ENCODE measurements around the gene ECSIT. TPM values are rescaled to one million over a fixed set of nuclear protein-coding genes. Genes with fewer than 3 reads are reported as not detected.
A peak's percentile ranks its signal among the peaks of the same experiment; 100 is the strongest.
"Not testable (repeated sequence)": the region's sequence is repeated elsewhere in the genome, so short reads cannot be mapped to it uniquely, and the experiment has no call there.

The ECSIT gene
- total RNA-seq, 4 donors from 2014 or later = 25.0 to 63.1 (median 33.2) TPM

GRCh38 chr19:11566164-11566563 is 37.2 kb upstream of the ECSIT start:
- DNase-seq (ENCODE audit: low spot score) (no peak), ATAC-seq (ENCODE audit: low FRiP score) (no peak)
- no peak for TF ChIP-seq CTCF (IDR thresholded peaks at IDR 0.05)

GRCh38 chr19:11565649-11565980 is 36.7 kb upstream of the ECSIT start:
- DNase-seq (ENCODE audit: low spot score); ATAC-seq (ENCODE audit: low FRiP score): not testable (repeated sequence)

- not testable (repeated sequence) for DNase-seq (ENCODE audit: low spot score); ATAC-seq (ENCODE audit: low FRiP score)
Measured at GRCh38 chr19:11564082-11564807, 35.3 kb upstream of the ECSIT start.

GRCh38 chr19:11563532-11563931 is 34.6 kb upstream of the ECSIT start:
- ATAC-seq (ENCODE audit: low FRiP score) (no peak), DNase-seq (ENCODE audit: low spot score) (no peak)
- no peak for TF ChIP-seq CTCF (IDR thresholded peaks at IDR 0.05)

- no peak for TF ChIP-seq CTCF (IDR thresholded peaks at IDR 0.05)
- peak; percentile 37 for ATAC-seq (ENCODE audit: low FRiP score)
- DNase-seq (ENCODE audit: low spot score) = no peak
Measured at GRCh38 chr19:11560404-11561051, 31.6 kb upstream of the ECSIT start.

GRCh38 chr19:11558881-11559828 is 30.2 kb upstream of the ECSIT start, which contains the start of gene ELOF1:
ELOF1 (minus strand) TSS chr19:11559230; CDS start chr19:11554347, 4,883 bp downstream.
- DNase-seq (ENCODE audit: low spot score) = peak; percentile 83
- ATAC-seq (ENCODE audit: low FRiP score) = peak; percentile 98

More at GRCh38 chr19:11558881-11559828, 30.2 kb upstream of the ECSIT start, which contains the start of gene ELOF1:
- TF ChIP-seq CTCF (IDR thresholded peaks at IDR 0.05) = no peak

Data from omental fat pad (tissue), 4 donors.